HG03378 (cell line): Measurements from ENCODE around the gene SLC22A5.

Experiments used
- ATAC-seq: cut with Tn5 transposase; IDR thresholded peaks from one replicate; pipeline ENCODE4 v1.9.1; 2021; ENCODE audit warnings: mild to moderate bottlenecking, moderate library complexity; ENCODE audit not compliant: unreplicated experiment

The SLC22A5 gene

DNA sequence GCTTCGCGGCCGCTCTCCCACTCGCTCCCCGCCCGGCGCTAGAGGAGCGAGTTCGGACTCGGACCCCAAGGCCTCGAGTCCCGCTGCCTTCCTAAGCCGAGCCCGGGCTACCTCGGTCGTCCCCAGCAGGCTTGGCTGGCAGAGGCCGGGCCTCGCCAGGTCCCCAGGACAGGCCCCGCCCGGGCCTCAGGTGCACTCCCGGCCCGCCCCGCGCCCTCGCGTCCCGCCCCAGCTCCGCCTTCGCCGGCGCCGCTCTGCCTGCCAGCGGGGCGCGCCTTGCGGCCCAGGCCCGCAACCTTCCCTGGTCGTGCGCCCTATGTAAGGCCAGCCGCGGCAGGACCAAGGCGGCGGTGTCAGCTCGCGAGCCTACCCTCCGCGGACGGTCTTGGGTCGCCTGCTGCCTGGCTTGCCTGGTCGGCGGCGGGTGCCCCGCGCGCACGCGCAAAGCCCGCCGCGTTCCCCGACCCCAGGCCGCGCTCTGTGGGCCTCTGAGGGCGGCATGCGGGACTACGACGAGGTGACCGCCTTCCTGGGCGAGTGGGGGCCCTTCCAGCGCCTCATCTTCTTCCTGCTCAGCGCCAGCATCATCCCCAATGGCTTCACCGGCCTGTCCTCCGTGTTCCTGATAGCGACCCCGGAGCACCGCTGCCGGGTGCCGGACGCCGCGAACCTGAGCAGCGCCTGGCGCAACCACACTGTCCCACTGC lies at the start of gene SLC22A5:
Gene SLC22A5 (plus strand): TSS at position 237 of the 707 bp plus-strand sequence. CDS start 263 bp downstream, at position 500.
- ATAC-seq = peak; percentile 74

DNA sequence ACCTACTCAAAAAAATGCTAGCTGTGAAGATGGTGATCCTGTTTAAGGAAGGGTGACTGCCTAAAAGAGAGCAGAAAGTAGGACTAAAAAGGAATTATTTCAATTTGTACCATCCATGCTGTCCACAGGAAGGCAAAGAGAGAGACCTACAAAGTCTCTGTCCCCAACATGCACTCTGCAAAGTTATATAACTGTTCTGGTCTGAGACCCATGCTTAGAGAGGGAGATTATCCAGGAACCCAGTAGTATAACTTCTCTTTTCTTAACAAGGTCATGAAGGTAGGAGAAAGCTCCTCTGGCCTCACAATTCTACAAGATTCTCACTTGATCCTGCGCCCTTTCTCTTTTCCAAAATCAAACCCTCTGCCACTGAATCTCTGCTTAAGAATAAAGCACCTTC lies 49.5 kb upstream of the SLC22A5 start:
- ATAC-seq = no peak

DNA sequence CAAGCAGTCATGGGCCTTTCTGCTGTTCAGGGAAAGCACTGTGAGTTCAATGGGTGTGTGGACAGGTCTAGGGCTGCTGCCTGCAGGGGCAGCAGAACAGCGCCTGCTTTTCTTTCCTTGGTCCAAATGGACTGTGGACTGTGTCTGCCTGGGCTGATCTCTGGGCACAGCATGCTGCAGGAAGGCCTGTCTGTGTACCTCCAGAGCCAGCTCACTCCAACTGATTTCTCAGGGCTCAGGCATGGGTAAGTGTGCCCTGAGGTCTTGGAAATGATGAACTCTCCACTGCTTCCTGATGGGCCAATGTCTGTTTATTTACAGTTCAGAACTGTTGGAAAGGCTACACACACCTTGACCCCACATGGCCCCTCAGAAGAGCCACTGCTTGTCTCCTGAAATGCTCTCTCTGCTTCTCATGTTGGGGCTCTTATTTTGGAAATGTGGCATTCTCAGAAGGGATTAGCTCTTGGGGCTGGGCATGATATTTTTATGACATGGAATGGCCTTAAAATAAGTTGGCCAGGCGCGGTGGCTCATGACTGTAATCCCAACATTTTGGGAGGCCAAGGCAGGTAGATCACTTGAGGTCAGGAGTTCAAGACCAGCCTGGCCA lies 48.3 kb upstream of the SLC22A5 start:
- ATAC-seq = no peak

DNA sequence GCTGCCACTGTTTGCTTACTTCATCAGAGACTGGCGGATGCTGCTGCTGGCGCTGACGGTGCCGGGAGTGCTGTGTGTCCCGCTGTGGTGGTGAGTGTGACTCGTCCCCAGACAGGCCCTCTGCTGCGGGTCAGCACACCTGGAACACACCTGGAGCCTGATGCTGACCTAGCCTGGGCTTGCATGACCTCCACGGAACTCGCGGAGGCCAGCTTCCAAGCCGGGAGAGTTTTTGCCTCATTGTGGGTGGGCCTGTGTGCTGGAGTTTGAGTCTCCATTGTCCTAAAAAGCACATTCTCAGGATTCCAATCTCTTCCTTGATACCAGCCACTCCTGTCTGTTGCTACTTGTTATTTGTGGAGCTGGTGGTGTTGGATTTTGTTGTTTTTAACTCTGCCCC lies 47.2 kb upstream of the SLC22A5 start:
- no peak for ATAC-seq

DNA sequence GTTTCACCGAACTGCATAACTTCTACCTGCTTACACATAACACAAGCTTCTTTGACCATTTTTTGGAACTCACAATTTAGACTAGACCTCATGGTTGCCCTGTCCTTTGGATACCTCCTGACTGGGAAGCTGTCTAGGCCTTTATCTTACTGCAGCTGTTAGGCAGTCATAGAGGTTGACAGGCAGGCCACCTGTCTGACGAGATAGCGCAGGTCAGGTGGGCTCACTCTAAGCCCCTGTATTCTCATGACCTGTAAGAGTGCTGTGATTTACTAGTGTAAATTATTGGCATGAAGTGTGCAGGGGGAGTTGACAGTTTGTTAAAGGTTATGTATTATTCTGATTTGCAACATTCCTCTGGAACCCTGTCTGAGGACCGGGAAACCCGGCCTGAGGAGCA lies 46.3 kb upstream of the SLC22A5 start:
- no peak for ATAC-seq

GRCh38 chr5:132325691-132326090 lies 43.8 kb upstream of the SLC22A5 start:
- ATAC-seq = no peak

- no peak for ATAC-seq
These were observed 42.1 kb upstream of the SLC22A5 start for GRCh38 chr5:132327252-132327955.

DNA sequence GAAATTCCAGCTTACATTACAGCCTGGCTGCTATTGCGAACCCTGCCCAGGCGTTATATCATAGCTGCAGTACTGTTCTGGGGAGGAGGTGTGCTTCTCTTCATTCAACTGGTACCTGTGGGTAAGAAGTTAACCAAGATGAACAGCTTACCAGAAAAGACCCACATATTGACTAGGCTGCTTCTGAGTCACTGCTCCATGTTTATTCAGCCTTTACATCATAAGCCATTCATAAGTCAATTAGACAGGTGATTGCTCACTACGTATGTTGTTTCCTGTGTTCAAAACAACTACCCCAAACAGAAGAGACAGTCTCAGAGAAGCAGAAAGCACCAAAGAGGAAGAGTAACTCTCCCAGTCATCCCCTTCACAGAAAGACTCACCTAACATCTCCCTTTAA lies 34.7 kb upstream of the SLC22A5 start:
- ATAC-seq = no peak

- no peak for ATAC-seq
These were observed 34.1 kb upstream of the SLC22A5 start for GRCh38 chr5:132335402-132335801.

GRCh38 chr5:132339502-132339901 lies 30.0 kb upstream of the SLC22A5 start:
- no peak for ATAC-seq

GRCh38 chr5:132342291-132343180 lies 27.0 kb upstream of the SLC22A5 start:
- no peak for ATAC-seq

- ATAC-seq = no peak
These were observed 24.6 kb upstream of the SLC22A5 start for GRCh38 chr5:132344775-132345514.

DNA sequence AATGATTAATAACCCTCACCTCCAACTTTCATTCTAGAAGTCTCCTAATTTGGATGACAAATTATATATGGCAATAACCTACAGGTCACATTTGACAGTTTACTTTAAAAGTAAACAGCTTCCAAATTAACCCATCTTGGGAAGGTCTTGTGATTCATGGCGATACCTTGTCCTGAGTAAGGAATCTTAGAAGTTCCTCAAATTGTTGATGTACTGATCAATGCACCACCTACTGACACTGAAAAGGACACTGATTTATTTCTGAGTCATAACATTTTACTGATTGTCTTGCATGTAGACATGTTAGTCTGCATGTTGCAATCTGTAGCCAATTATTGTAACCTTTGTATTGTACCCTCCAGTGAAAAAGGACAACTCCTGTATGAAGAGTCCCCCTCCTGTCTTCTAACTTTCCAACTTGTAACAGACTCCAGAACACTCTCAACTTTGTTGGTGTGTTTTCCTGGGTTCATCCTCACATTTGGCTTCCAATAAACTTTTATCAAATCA lies 16.0 kb upstream of the SLC22A5 start:
- ATAC-seq = no peak

DNA sequence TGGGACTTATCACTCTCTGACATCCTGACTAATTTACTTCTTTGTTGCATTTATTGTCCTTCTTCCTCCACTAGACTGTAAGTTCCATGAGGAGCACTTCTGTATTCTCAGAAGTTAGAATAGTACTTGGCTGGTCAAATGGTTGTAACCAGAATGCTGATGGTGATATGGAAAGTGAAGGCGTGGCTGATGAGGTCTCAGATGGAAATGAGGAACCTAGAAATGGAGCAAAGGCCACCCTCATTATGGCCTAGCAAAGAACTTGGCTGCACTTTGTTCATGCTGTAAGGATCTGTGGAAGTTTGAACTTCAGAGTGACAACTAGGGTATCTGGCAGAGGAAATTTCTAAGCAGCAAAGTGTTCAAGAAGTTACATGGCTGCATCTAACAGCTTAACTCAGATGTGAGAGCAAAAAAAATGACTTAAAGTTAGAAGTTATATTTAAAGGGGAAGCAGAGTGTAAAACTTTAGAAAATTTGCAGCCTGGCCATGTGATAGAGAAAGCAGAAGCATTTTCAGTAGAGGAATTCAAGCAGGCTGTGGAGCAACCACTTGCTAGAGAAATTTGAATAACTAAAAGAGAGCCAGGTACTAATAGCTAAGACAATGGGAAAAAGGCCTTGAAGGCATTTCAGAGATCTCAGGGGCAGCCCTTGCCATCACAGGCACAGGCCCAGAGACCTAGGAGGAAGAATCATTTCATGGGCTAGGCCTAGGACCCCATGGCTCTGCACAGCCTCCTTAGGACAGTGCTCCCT lies 14.9 kb upstream of the SLC22A5 start:
- no peak for ATAC-seq

DNA sequence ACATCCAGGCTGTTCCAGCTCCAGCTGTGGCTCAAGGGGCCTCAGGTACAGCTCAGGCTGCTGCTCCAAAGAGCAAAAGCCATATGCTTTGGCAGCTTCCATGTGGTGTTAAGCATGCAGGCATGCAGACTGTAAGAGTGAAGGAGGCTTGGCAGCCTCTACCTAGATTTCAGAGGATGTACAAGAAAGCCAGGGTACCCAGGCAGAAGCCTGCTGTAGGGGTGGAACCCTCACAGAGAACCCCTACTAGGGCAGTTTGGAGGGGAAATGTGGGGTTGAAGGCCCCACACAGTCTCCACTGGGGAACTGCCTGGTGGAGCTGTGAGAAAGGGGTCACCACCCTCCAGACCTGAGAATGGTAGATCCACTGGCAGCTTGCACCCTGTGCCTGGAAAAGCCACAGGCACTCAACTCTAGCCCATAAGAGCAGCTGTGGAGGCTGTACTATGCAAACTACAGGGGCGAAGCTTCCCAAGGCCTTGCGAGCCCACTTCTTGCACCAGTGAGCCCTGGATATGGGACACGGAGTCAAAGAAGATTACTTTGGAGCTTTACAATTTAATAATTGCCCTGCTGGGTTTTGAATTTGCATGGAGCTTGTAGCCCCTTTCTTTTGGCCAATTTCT lies 14.3 kb upstream of the SLC22A5 start:
- no peak for ATAC-seq

DNA sequence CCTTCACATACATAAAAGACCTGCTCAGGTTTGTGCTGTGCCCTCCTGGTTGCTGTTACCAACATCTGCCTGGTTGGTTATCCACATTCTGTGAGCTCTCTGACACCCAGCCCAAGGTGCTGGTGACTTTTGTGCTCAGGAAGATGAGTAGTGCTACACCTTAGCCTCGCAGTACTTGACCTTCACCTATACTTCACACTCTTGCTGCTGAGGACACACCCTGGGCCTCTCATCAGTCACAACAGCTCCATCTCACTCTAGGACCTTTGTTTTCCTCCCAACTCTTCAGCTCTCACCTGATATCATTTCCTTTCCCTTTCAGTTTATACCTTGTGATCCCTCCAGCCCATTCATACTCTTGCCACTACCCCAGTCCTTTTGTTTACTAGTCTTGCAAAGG lies 10.7 kb upstream of the SLC22A5 start:
- no peak for ATAC-seq

DNA sequence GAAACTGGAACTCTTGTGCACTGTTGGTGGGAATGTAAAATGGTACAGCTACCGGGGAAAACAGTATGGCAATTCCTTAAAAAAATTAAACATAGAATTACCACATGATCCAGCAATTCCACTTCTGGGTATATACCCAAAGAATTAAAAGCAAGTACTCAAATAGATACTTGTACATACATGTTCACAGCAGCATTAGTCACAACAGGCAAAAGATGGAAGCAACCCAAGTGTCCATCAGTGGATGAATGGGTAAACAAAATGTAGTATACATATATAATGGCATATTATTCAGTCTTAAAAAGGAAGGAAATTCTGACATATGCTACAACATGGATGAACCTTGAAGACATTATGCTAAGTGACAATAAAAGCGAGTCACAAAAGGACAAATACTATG lies 7.4 kb upstream of the SLC22A5 start:
- no peak for ATAC-seq

DNA sequence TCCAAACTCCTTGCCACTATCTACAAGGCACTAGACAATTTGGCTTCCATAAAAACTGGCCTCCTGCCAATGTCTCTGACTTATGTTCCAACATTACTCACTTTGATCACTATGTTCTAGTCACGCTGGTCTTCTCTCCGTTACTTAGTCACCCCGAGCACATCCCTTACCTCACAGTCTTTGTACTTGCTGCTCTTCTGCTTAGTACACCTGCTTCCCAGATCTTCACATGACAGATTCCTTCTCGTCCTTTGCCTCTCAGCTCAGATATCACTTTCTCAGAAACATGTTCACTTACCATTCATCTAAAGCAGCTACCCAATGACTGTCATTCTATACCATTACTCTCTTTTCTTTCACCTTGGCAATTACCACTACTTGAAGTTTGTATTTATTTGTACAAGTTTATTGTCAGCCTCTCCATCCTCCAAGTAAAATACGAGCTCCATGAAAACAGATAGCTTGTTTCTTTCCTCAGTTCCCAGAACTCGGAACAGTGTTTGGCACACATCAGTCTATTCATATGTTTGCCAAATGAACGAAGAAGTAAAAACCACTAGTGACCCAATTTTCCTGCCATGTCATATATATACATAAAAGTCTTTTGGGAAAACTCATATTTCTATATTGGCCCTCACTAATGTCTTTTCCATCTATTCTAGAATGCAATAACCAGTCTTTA lies 5.9 kb upstream of the SLC22A5 start:
- no peak for ATAC-seq
